ENCODE data around the gene PPIE. TPM values are rescaled to one million over a fixed set of nuclear protein-coding genes. Genes with fewer than 3 reads are reported as not detected.
A peak's percentile ranks its signal among the peaks of the same experiment; 100 is the strongest.

Gene PPIE
- total RNA-seq, 1 experiment from 2014 or later: 36.3 TPM

DNA sequence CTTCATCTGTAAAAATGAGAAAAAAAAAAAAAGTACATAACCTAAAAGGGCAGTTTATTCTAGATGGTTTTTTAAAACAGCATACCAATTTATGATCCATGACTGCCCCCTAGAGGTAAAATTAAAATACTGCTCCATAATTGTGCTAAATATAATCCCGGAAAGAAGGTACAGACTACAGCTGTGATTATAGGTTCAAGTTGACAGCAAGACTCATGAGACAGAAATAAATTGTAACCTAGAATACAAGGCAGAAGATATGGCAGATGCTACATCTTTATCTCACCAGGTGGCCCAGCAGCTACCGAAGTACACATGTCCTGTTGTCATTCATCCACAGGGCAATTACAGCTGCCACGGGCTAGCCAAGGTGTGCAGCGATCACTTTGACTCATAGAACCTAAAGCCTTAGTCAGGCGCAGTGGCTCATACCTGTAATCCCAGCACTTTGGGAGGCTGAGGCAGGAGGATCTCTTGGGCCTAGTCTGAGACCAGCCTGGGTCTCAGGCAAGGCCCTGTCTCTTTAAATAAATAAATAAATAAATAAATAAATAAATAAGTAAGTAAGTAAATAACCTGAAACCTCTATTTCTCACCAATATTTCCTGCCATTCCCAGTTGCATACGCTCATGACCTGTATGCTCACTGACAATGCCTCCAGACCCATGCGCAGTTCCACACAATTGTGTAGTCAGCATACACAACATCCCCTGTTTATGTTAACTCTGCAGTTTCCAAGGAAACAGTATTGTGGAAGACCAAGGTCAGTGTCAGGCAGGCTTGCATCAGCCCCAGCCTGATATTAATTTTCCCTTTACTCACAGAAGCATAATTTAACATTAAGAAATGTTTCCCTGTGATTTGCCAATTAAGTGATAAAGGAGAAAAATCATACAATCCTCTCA is 18.3 kb upstream of the PPIE start:
- no peak overlapping the region for H3K23ac ChIP-seq (ENCODE audit: insufficient read length, low read depth, low read length)
- H4K20me1 ChIP-seq (ENCODE audit: control insufficient read depth, insufficient read depth, insufficient read length): no peaks in the 10 kb centered on the region
- no peaks in the 10 kb centered on the region for H3K79me1 ChIP-seq (ENCODE audit: insufficient read depth, low read depth, low read length, poor library complexity, severe bottlenecking)
- no peak overlapping the region for H3K9ac ChIP-seq (ENCODE audit: extremely low read depth, insufficient read length, low read length)
- no peaks in the 10 kb centered on the region for H3K79me2 ChIP-seq (ENCODE audit: insufficient read depth, low read length)
- H4K8ac ChIP-seq (replicated peaks; ENCODE audit: insufficient read length, low read depth, low read length): no peak overlapping the region
- DNase-seq: no peak
- H4K91ac ChIP-seq (ENCODE audit: insufficient read length, low read depth, low read length): no peak overlapping the region
- no peak overlapping the region for H4K5ac ChIP-seq (ENCODE audit: insufficient read length, low read depth, low read length)
- H3K27me3 ChIP-seq (ENCODE audit: insufficient read depth, low read length): peaks cover 35% of the 10 kb centered on the region
- H3T11ph ChIP-seq (ENCODE audit: low read length): no peak overlapping the region
- Mint-ChIP-seq H3K4me3 (no peak overlapping the region), H3K9me3 (no peaks in the 10 kb centered on the region; a peak in 1 of 5 replicates), H3K27ac (no peak overlapping the region), H3K4me1 (no peaks in the 10 kb centered on the region), H3K36me3 (ENCODE audit: insufficient read depth in 1 of 3, low read depth in 3 of 3) (no peaks in the 10 kb centered on the region), H3K27me3 (ENCODE audit: low read depth) (peaks cover 96% of the 10 kb centered on the region)
- no peak overlapping the region for H3K4ac ChIP-seq (ENCODE audit: low read depth, low read length)
- H3K23me2 ChIP-seq (ENCODE audit: insufficient read length, low read depth, low read length, poor library complexity, severe bottlenecking): no peaks in the 10 kb centered on the region
- no peak overlapping the region for H3K56ac ChIP-seq (ENCODE audit: insufficient read length, low read depth, low read length)
- TF ChIP-seq, protein P1, sequence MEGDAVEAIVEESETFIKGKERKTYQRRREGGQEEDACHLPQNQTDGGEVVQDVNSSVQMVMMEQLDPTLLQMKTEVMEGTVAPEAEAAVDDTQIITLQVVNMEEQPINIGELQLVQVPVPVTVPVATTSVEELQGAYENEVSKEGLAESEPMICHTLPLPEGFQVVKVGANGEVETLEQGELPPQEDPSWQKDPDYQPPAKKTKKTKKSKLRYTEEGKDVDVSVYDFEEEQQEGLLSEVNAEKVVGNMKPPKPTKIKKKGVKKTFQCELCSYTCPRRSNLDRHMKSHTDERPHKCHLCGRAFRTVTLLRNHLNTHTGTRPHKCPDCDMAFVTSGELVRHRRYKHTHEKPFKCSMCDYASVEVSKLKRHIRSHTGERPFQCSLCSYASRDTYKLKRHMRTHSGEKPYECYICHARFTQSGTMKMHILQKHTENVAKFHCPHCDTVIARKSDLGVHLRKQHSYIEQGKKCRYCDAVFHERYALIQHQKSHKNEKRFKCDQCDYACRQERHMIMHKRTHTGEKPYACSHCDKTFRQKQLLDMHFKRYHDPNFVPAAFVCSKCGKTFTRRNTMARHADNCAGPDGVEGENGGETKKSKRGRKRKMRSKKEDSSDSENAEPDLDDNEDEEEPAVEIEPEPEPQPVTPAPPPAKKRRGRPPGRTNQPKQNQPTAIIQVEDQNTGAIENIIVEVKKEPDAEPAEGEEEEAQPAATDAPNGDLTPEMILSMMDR (conservative IDR thresholded peaks at IDR 0.05): peak; percentile 84
- no CpG with 5 or more reads among the region's 7 CpGs for WGBS (ENCODE audit: extremely low coverage, insufficient read length, low lambda C conversion rate)
- H3K14ac ChIP-seq (ENCODE audit: insufficient read depth, low read length): no peak overlapping the region
- no peaks in the 10 kb centered on the region for H3K9me3 ChIP-seq (ENCODE audit: control insufficient read depth, low read depth, low read length)
- H3K4me1 ChIP-seq (ENCODE audit: insufficient read depth, low read length): no peaks in the 10 kb centered on the region
- H2BK5ac ChIP-seq (ENCODE audit: insufficient read length, low read length): no peak overlapping the region
- no peak overlapping the region for H3K27ac ChIP-seq (ENCODE audit: insufficient read length, low read depth, low read length)
- H2AFZ ChIP-seq (ENCODE audit: low read length): no peak overlapping the region
- H2BK20ac ChIP-seq (ENCODE audit: low read depth, low read length, poor library complexity, severe bottlenecking): no peak overlapping the region
- no peak overlapping the region for H2AK5ac ChIP-seq (ENCODE audit: insufficient read length, low read length)
- H3K18ac ChIP-seq (ENCODE audit: insufficient read length, low read depth, low read length): no peak overlapping the region
- H3K4me2 ChIP-seq (ENCODE audit: insufficient read depth, insufficient read length, low read length): no peak overlapping the region
- H2BK120ac ChIP-seq (ENCODE audit: low read depth, low read length, poor library complexity, severe bottlenecking): no peak overlapping the region
- no peak overlapping the region for H2BK15ac ChIP-seq (ENCODE audit: low read depth, low read length)
- H2BK12ac ChIP-seq (ENCODE audit: insufficient read length, low read depth, low read length): no peak overlapping the region
